HL-60 (cell line): ENCODE data around the gene TBX4.

Source experiments
- DNase-seq, 2 experiments: peaks; one replicate each; pipeline ENCODE4 v3.0.0-alpha.2; 2010 to 2020; ENCODE audit warnings: low read depth in 1 of 2, low spot score in 1 of 2
- H3K27ac ChIP-seq: fragments of 250-450 bp; sonication (Bioruptor Pico); replicated peaks from 2 replicates; pipeline ENCODE4 v1.5.1; 2020; ENCODE audit warnings: mild to moderate bottlenecking, moderate library complexity
- H3K27me3 ChIP-seq: fragments of 250-450 bp; sonication (Bioruptor Pico); 2 replicates; pipeline ENCODE4 v1.5.1; 2021; ENCODE audit warnings: mild to moderate bottlenecking, moderate library complexity; ENCODE audit not compliant: insufficient read depth, poor library complexity, severe bottlenecking
- H3K4me3 ChIP-seq: replicated peaks from 2 replicates; pipeline ENCODE4 v1.5.1; 2011; ENCODE audit warnings: mild to moderate bottlenecking, control low read depth, low read length; ENCODE audit not compliant: insufficient read depth
- GABPA ChIP-seq: IDR thresholded peaks from 2 replicates; pipeline ENCODE4 v1.6.1; 2012; ENCODE audit warnings: low read depth
- POLR2AphosphoS5 ChIP-seq: IDR thresholded peaks from 2 replicates; pipeline ENCODE4 v1.6.1; 2012; ENCODE audit warnings: low read depth
- SPI1 ChIP-seq: IDR thresholded peaks from 2 replicates; pipeline ENCODE4 v1.6.1; 2012; ENCODE audit warnings: low read depth, mild to moderate bottlenecking, borderline replicate concordance
- TF ChIP-seq, protein P1 (sequence below): IDR thresholded peaks from 2 replicates; pipeline ENCODE4 v1.6.1; 2012; ENCODE audit warnings: low read depth; ENCODE audit not compliant: insufficient replicate concordance
- TF ChIP-seq, protein P2 (sequence below): IDR thresholded peaks from one replicate; pipeline ENCODE4 v1.5.1; 2011; ENCODE audit warnings: low read length, control low read depth, inconsistent platforms; ENCODE audit not compliant: insufficient read depth

The TBX4 gene

GRCh38 chr17:61414141-61414935, 37.9 kb upstream of the TBX4 start:
- Histone ChIP-seq H3K27ac (no peak overlapping the region), H3K27me3 (peaks cover 40% of the 10 kb centered on the region), H3K4me3 (no peak overlapping the region)
- DNase-seq, result no peak
- TF ChIP-seq, protein P1, sequence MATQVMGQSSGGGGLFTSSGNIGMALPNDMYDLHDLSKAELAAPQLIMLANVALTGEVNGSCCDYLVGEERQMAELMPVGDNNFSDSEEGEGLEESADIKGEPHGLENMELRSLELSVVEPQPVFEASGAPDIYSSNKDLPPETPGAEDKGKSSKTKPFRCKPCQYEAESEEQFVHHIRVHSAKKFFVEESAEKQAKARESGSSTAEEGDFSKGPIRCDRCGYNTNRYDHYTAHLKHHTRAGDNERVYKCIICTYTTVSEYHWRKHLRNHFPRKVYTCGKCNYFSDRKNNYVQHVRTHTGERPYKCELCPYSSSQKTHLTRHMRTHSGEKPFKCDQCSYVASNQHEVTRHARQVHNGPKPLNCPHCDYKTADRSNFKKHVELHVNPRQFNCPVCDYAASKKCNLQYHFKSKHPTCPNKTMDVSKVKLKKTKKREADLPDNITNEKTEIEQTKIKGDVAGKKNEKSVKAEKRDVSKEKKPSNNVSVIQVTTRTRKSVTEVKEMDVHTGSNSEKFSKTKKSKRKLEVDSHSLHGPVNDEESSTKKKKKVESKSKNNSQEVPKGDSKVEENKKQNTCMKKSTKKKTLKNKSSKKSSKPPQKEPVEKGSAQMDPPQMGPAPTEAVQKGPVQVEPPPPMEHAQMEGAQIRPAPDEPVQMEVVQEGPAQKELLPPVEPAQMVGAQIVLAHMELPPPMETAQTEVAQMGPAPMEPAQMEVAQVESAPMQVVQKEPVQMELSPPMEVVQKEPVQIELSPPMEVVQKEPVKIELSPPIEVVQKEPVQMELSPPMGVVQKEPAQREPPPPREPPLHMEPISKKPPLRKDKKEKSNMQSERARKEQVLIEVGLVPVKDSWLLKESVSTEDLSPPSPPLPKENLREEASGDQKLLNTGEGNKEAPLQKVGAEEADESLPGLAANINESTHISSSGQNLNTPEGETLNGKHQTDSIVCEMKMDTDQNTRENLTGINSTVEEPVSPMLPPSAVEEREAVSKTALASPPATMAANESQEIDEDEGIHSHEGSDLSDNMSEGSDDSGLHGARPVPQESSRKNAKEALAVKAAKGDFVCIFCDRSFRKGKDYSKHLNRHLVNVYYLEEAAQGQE, result no peak
- TF ChIP-seq GABPA (no peak), SPI1 (no peak), POLR2AphosphoS5 (no peak)
- TF ChIP-seq, protein P2, sequence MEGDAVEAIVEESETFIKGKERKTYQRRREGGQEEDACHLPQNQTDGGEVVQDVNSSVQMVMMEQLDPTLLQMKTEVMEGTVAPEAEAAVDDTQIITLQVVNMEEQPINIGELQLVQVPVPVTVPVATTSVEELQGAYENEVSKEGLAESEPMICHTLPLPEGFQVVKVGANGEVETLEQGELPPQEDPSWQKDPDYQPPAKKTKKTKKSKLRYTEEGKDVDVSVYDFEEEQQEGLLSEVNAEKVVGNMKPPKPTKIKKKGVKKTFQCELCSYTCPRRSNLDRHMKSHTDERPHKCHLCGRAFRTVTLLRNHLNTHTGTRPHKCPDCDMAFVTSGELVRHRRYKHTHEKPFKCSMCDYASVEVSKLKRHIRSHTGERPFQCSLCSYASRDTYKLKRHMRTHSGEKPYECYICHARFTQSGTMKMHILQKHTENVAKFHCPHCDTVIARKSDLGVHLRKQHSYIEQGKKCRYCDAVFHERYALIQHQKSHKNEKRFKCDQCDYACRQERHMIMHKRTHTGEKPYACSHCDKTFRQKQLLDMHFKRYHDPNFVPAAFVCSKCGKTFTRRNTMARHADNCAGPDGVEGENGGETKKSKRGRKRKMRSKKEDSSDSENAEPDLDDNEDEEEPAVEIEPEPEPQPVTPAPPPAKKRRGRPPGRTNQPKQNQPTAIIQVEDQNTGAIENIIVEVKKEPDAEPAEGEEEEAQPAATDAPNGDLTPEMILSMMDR, result no peak

DNA sequence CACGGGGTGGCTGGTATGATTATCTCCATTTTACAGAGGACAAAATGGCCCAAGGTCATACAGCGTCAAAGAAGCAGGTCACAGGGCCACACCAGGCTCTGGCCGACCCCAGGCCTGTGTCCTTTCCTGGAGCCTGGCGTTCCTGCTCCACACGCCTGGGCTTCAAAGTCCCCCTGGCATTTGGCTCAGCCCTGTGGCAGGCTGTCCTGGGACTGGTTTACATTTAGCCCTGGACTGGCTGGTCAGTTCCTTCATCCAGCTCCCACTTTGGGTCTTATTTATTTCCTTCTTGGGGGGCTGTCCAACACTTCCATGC, 37.3 kb upstream of the TBX4 start:
- Histone ChIP-seq H3K27me3 (peaks cover 38% of the 10 kb centered on the region), H3K4me3 (no peak overlapping the region), H3K27ac (no peak overlapping the region)
- DNase-seq, result no peak
- no peak for TF ChIP-seq GABPA
- TF ChIP-seq, protein P2, result no peak
- TF ChIP-seq POLR2AphosphoS5, result no peak
- TF ChIP-seq, protein P1, result no peak
- TF ChIP-seq SPI1, result no peak

DNA sequence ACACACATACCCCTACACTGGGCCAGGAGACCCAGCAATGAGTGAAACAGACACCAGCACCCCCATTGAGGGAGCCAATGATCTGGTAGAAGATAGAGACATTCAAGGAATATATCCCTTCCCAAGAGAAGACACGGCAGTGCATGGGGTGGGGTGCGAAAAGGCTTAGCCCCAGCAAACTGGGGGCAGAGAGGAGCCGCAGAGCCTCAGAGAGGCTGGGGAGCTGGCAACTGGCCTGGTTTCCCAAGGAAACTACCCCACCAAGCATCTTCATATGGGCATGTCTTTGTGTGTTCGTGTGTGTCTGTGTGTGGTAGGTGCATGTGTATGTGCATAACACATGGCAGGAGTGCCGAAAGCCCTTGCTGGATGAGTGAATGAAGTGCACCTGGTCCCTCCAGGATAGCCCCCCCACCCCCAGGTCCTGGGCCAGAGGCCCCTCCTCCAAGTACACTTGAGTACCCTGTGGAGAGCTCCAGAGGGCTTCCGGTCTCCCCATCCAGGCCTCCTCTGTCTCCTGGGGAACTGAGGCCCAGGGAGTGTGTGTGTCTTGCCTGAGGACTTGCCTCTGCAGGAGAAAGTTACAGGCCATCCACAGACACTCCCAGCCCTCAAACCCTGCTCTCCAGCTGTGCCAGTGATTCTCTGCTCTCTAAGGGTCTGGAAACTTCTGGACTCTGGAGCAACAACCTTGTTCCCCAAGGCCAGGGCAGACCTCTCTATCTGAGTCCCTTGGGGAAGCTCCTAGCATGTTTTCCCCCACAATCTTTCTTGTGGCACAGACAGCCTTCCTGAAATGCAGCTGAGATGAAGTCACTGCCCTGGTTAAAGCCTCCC, 36.6 kb upstream of the TBX4 start:
- DNase-seq, result no peak
- Histone ChIP-seq H3K4me3 (no peak overlapping the region), H3K27me3 (peaks cover 31% of the 10 kb centered on the region), H3K27ac (no peak overlapping the region)
- TF ChIP-seq POLR2AphosphoS5, result no peak
- TF ChIP-seq, protein P1, result no peak
- no peak for TF ChIP-seq SPI1
- no peak for TF ChIP-seq GABPA
- TF ChIP-seq, protein P2, result no peak
